Stimulated activated CD8-positive, alpha-beta memory T cell treated with anti-CD3 and anti-CD28 coated beads, Interleukin-4, amount 100 ng/mL, for 24 hours (primary cell): ENCODE results near the gene CABS1.

ENCODE experiments used
- DNase-seq: peaks from one replicate; pipeline ENCODE4 v3.0.0-alpha.2; 2020; ENCODE audit warnings: low read depth

CABS1 gene

GRCh38 chr4:70382691-70383181, 48.0 kb downstream of the CABS1 start, which contains the start of gene SMR3B:
Gene SMR3B, plus strand, starts transcription at chr4:70383131. Its CDS starts 1,380 bp downstream, at chr4:70384511.
- no peak for DNase-seq
